Spinal cord (tissue), 10 donors: ENCODE data around the gene UBE2E2. TPM values are rescaled to one million over a fixed set of nuclear protein-coding genes. Genes with fewer than 3 reads are reported as not detected.
"Not testable (repeated sequence)": the region's sequence is repeated elsewhere in the genome, so short reads cannot be mapped to it uniquely, and the experiment has no call there.

Source experiments
- DNase-seq, 6 donors: peaks; one replicate each; pipeline versions ENCODE4 v3.0.0 to v3.0.0-alpha.2; 2013 to 2015; ENCODE audit warnings: low spot score in 6 of 6, low read depth in 4 of 6
- H3K27ac ChIP-seq: one replicate; pipeline ENCODE4 v1.5.1; 2013; ENCODE audit warnings: low read depth, low read length, control low read depth
- H3K27me3 ChIP-seq: one replicate; pipeline ENCODE4 v1.6.1; 2013; ENCODE audit warnings: low read length; ENCODE audit not compliant: control insufficient read depth, insufficient read depth
- H3K36me3 ChIP-seq: one replicate; pipeline ENCODE4 v1.6.1; 2013; ENCODE audit warnings: low read length; ENCODE audit not compliant: control insufficient read depth, insufficient read depth
- H3K4me1 ChIP-seq: one replicate; pipeline ENCODE4 v1.6.1; 2013; ENCODE audit warnings: low read length; ENCODE audit not compliant: control insufficient read depth, insufficient read depth
- H3K4me3 ChIP-seq: one replicate; pipeline ENCODE4 v1.5.1; 2013; ENCODE audit warnings: low read depth, low read length, control low read depth
- H3K9me3 ChIP-seq: one replicate; pipeline ENCODE4 v1.6.1; 2013; ENCODE audit warnings: low read length; ENCODE audit not compliant: control insufficient read depth, insufficient read depth
- WGBS: methylation state at CpG from one replicate; pipeline ENCODE4 v1.1.5; 2013; ENCODE audit warnings: missing lambda C conversion rate; ENCODE audit not compliant: insufficient coverage; 5-methylcytosine and 5-hydroxymethylcytosine counted together
- polyA plus RNA-seq, 2 donors: library from polyadenylated mRNA; unstranded; fragments of 120-200 nt; gene quantifications; one replicate each; pipeline ENCODE4 v1.2.1, GENCODE V29; 2013; ENCODE audit not compliant: insufficient read length in 2 of 2
- total RNA-seq, 2 donors: library from RNA; depleted of rRNA in 1 of 2; stranded (reverse); fragments of 120-200 nt in 1 of 2; fragments of >200 nt in 1 of 2; gene quantifications; one replicate each; pipeline versions ENCODE4 v1.2.3 to v1.2.4, GENCODE V29; 2013 to 2014
- donor health status: healthy.

Gene UBE2E2
- total and polyA plus RNA-seq, 4 donors, result 38.8 to 144 (median 82.6) TPM

- H3K4me1 ChIP-seq, result peaks cover 11% of the 10 kb centered on the region
- no peaks in the 10 kb centered on the region for H3K27me3 ChIP-seq
- no peaks in the 10 kb centered on the region for H3K36me3 ChIP-seq
- no peak overlapping the region for H3K4me3 ChIP-seq
- WGBS, result 86% methylated on average over 4 of the region's 8 CpGs
- no peak for DNase-seq
- no peaks in the 10 kb centered on the region for H3K9me3 ChIP-seq
- no peak overlapping the region for H3K27ac ChIP-seq
Observed at GRCh38 chr3:23600167-23600871, 397.2 kb downstream of the UBE2E2 start.

- Histone ChIP-seq H3K27me3 (no peaks in the 10 kb centered on the region), H3K4me1 (peaks cover 11% of the 10 kb centered on the region), H3K4me3 (no peak overlapping the region), H3K9me3 (no peaks in the 10 kb centered on the region), H3K36me3 (no peaks in the 10 kb centered on the region), H3K27ac (peak overlapping the region; percentile 50)
- peak in 4 of 6 donors; percentile 37 to 85 (median 57) for DNase-seq
- 22% methylated on average over 6 of the region's 11 CpGs for WGBS
Observed at GRCh38 chr3:23601091-23601822, 398.1 kb downstream of the UBE2E2 start.

GRCh38 chr3:23602971-23603370 is 399.8 kb downstream of the UBE2E2 start:
- H3K36me3 ChIP-seq, result no peaks in the 10 kb centered on the region
- H3K4me3 ChIP-seq, result no peak overlapping the region
- DNase-seq, result no peak
- no peaks in the 10 kb centered on the region for H3K27me3 ChIP-seq
- peaks cover 11% of the 10 kb centered on the region for H3K4me1 ChIP-seq
- 71% methylated on average over 5 of the region's 9 CpGs for WGBS
- H3K9me3 ChIP-seq, result no peaks in the 10 kb centered on the region
- H3K27ac ChIP-seq, result no peak overlapping the region

GRCh38 chr3:23607184-23607847 is 404.2 kb downstream of the UBE2E2 start:
- WGBS, result 88% methylated on average over 2 of the region's 8 CpGs
- H3K27ac ChIP-seq, result no peak overlapping the region
- peaks cover 11% of the 10 kb centered on the region for H3K4me1 ChIP-seq
- no peaks in the 10 kb centered on the region for H3K36me3 ChIP-seq
- peaks cover 3% of the 10 kb centered on the region for H3K27me3 ChIP-seq
- H3K9me3 ChIP-seq, result no peaks in the 10 kb centered on the region
- no peak overlapping the region for H3K4me3 ChIP-seq
- DNase-seq, result peak in 1 of 6 donors; percentile 20

GRCh38 chr3:23608650-23609049 is 405.5 kb downstream of the UBE2E2 start:
- peaks cover 3% of the 10 kb centered on the region for H3K27me3 ChIP-seq
- H3K27ac ChIP-seq, result no peak overlapping the region
- H3K4me3 ChIP-seq, result no peak overlapping the region
- H3K36me3 ChIP-seq, result no peaks in the 10 kb centered on the region
- H3K9me3 ChIP-seq, result no peaks in the 10 kb centered on the region
- WGBS, result 100% methylated on average over 2 of the region's 2 CpGs
- peaks cover 12% of the 10 kb centered on the region for H3K4me1 ChIP-seq
- DNase-seq, result no peak

GRCh38 chr3:23611737-23612295 is 408.7 kb downstream of the UBE2E2 start:
- H3K4me3 ChIP-seq, result no peak overlapping the region
- DNase-seq, result peak in 4 of 6 donors; percentile 49 to 87 (median 70)
- no peak overlapping the region for H3K27ac ChIP-seq
- no peaks in the 10 kb centered on the region for H3K36me3 ChIP-seq
- peaks cover 12% of the 10 kb centered on the region for H3K4me1 ChIP-seq
- WGBS, result 17% methylated on average over 11 of the region's 13 CpGs
- H3K9me3 ChIP-seq, result no peaks in the 10 kb centered on the region
- peaks cover 3% of the 10 kb centered on the region for H3K27me3 ChIP-seq

- peaks cover 12% of the 10 kb centered on the region for H3K4me1 ChIP-seq
- H3K27me3 ChIP-seq, result peaks cover 3% of the 10 kb centered on the region
- no peak overlapping the region for H3K4me3 ChIP-seq
- H3K36me3 ChIP-seq, result no peaks in the 10 kb centered on the region
- no peaks in the 10 kb centered on the region for H3K9me3 ChIP-seq
- WGBS, result 37% methylated on average over 7 of the region's 15 CpGs
- H3K27ac ChIP-seq, result no peak overlapping the region
- DNase-seq, result no peak
Observed at GRCh38 chr3:23612296-23612891, 409.3 kb downstream of the UBE2E2 start.

- H3K4me1 ChIP-seq, result peaks cover 12% of the 10 kb centered on the region
- no peaks in the 10 kb centered on the region for H3K36me3 ChIP-seq
- no peak overlapping the region for H3K4me3 ChIP-seq
- no peaks in the 10 kb centered on the region for H3K9me3 ChIP-seq
- WGBS, result 92% methylated on average over 2 of the region's 5 CpGs
- H3K27me3 ChIP-seq, result no peaks in the 10 kb centered on the region
- DNase-seq, result no peak
- H3K27ac ChIP-seq, result no peak overlapping the region
Observed at GRCh38 chr3:23615068-23615467, 411.9 kb downstream of the UBE2E2 start.

GRCh38 chr3:23618475-23618874 is 415.3 kb downstream of the UBE2E2 start:
- H3K4me1 ChIP-seq, H3K4me3 ChIP-seq, H3K36me3 ChIP-seq, H3K27me3 ChIP-seq, DNase-seq, H3K9me3 ChIP-seq, H3K27ac ChIP-seq: not testable (repeated sequence)
- WGBS, result no CpG with 5 or more reads among the region's 2 CpGs
